Measurements from ENCODE around the gene AP5Z1.
"Not testable (repeated sequence)": the region's sequence is repeated elsewhere in the genome, so short reads cannot be mapped to it uniquely, and the experiment has no call there.

AP5Z1 gene

DNA sequence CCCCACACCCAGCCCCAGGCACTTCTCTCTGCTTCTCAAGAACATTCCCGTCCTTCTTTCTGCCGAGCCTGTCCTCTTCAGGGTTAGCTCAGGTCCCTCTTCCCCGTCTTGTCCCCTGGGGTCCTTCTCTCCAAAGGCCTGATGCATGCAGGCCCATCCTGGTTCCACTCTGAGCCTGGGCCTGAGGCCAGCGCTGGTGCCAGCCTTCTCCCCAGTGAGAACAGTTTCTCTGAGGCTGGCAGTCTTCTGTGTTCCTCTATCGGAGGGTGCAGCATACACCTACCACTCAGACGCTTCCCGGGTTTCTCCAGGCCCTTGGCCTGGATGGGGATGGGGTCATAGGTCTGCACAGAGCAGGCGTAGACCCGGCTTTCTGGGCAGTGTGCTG lies 14.6 kb downstream of the AP5Z1 start:
- no peak for DNase-seq

DNA sequence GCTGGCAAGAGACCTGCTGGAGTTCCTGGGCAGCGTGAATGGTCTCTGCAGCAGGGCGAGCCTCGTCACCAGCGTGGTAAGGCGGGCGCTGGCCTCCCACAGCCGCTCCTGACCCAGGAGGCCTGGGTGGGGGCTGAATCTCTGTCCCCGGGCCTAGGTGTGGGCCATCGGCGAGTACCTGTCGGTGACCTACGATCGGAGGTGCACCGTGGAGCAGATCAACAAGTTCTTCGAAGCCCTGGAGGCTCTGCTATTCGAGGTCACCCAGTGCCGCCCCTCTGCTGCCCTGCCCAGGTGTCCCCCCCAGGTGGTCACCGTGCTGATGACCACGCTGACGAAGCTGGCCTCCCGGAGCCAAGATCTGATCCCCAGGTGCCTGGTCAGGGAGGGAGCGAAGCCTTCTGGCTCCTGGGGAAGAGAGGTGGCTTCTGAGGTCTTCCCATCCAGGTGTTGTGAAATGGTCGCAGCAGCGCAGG lies 15.1 kb downstream of the AP5Z1 start:
- DNase-seq = no peak

DNA sequence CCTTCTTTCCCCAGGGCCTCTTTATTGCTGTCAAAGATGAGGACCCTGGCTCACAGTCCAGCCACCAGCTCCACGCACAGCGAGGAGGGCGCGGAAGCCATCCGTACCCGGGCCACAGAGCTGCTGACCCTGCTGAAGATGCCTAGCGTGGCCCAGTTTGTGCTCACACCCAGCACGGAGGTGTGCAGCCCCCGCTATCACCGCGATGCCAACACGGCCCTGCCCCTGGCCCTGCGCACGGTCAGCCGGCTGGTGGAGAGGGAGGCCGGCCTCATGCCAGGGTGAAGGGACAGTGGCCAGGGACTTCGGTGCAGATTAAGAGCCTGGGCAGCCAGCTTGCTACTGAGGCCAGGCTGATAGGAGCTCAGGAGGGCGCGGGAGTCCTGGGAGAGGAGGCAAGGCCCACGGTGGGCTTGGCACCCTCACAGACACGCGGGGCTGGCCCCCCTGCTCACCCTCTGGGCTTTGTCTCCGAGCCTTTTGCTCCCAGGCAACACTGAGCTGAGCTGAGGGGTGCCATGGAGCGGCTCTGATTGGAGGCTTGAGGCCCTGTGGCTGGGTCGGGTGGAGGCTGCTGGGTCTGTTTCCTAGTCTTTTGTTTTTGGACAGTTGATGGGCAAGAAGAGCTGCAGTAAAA lies 15.8 kb downstream of the AP5Z1 start:
- DNase-seq = no peak

DNA sequence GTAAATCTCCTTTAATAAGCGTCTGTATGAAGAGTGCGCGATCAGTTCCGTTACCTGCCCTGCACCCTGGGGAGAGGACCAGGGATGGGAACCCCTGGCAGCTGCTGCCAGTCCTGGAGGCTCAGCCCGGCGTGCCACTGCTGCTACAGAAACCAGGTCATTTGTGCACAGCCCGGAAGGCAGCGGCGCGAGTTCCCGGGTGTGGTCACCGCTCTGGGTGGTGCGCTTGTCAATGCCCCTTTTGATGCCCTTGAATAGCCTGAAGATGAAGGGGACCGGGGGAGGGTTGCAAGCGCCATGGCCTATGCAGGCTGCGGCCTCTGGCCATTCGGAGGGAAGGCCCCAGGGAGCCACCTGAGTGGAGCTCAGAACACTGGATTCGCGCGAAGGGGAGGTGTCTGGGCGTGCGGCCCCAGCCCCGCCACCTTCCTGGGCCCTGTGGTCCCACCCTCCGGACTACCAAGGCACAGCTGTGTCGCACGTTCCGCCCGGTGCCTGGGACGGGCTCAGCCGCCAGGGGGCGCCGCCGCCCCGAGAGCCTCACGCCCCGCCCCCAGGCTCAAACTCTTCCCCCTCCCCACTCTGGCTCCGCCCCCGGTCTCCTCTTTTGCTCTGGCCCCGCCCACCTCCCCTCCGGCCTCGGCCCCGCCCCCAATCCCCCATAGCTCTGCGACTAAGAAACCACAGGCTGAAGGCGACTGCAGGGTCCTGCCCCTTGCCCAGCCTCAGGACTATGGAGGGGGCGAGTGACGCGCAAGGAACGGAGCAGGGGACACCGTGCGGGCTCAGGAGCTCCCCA lies 16.5 kb downstream of the AP5Z1 start:
- DNase-seq = no peak

DNA sequence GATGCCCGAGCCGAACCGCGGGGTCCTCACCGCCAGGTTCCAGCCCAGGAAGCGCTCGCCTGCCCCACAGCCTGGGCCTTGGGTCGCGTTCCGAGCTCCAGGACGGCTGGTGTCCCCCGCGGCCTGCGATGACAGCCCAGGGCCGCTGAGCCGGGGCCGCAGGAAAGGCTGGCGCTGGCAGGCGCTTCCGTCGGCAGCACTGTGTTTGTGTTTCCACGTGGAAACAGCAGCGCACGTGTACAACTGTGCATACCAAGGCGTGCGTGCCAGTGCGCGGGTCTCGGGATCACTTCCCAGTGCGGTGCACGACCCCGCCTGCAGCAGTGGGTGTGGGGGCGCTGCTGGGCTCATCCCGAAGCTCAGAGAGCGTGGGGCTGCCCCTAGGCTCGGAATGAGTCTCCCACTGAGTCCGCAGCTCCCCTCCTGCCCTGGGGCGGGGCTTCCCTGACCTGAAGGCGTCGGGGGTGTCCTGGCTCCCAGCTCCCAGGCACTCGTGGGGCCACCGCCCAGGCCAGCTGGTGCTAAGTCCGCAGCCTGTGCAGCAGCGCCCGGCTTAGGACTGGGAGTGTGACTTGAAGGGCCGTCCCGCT lies 17.2 kb downstream of the AP5Z1 start:
- no peak for DNase-seq

DNA sequence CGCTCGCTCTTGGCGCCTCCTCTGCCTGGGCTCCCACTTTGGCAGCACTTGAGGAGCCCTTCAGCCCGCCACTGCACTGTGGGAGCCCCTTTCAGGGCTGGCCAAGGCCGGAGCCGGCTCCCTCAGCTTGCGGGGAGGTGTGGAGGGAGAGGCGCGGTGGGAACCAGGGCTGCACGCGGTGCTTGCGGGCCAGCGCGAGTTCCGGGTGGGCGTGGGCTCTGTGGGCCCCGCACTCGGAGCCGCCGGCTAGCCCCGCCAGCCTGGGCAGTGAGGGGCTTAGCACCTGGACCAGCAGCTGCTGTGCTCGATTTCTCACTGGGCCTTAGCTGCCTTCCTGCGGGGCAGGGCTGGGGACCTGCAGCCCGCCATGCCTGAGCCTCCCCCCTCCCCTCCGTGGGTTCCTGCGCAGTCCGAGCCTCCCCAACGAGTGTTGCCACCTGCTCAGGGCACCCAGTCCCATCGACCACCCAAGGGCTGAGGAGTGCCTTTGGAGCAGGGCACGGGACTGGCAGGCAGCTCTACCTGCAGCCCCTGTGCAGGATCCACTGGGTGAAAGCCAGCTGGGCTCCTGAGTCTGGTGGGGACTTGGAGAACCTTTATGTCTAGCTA lies 18.1 kb downstream of the AP5Z1 start:
- not testable (repeated sequence) for DNase-seq

DNA sequence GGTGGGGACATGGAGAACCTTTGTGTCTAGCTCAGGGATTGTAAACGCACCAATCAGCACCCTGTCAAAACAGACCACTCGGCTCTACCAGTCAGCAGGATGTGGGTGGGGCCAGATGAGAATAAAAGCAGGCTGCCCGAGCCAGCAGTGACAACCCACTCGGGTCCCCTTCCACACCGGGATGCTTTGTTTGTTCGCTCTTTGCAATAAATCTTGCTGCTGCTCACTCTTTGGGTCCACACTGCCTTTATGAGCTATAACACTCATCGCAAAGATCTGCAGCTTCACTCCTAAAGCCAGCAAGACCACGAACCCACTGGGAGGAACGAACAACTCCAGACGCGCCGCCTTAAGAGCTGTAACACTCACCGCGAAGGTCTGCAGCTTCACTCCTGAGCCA lies 18.7 kb downstream of the AP5Z1 start:
- DNase-seq = not testable (repeated sequence)

DNA sequence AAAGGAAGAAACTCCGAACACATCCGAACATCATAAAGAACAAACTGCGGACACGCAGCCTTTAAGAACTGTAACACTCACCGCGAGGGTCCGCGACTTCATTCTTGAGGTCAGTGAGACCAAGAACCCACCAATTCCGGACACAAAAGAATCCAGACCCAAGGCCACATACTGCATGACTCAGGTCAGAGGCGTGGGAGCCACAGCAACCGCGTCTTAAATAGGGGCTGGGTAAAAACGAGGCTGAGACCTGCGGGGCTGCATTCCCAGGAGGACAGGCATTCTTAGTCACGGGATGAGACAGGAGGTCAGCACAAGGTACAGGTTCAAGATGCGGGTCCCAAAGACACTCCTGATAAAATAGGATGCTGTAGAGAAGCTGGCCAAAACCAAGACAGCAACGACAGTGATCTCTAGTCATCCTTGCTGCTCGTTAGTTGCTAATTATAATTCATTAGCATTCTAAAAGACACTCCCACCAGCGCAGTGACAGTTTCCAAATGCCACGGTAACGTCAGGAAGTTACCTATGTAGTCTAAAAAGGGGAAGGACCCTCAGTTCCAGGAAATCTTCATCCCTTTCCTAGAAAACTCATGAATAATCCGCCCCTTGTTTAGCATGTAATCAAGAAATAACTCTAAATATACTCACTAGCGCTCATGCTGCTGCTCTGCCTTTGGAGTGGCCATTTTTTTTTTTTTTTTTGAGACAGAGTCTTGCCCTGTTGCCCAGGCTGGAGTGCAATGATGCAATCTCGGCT lies 19.3 kb downstream of the AP5Z1 start:
- no peak for DNase-seq

DNA sequence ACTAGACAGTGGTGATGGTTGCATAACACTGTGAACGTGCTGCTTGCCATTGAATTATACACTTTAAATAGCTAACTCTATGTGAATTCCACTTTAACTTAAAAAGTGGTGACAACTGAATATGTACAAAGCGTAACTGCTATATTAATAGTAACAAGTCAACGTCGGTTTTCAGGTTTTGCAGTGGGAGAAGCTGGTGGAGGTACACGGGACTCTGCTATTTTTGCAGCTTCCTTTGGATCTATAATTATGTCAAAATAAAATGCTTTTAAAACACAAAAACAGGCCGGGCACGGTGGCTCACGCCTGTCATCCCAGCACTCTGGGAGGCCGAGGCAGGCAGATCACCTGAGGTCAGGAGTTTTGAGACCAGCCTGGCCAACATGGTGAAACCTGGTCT lies 21.0 kb downstream of the AP5Z1 start:
- DNase-seq = no peak

DNA sequence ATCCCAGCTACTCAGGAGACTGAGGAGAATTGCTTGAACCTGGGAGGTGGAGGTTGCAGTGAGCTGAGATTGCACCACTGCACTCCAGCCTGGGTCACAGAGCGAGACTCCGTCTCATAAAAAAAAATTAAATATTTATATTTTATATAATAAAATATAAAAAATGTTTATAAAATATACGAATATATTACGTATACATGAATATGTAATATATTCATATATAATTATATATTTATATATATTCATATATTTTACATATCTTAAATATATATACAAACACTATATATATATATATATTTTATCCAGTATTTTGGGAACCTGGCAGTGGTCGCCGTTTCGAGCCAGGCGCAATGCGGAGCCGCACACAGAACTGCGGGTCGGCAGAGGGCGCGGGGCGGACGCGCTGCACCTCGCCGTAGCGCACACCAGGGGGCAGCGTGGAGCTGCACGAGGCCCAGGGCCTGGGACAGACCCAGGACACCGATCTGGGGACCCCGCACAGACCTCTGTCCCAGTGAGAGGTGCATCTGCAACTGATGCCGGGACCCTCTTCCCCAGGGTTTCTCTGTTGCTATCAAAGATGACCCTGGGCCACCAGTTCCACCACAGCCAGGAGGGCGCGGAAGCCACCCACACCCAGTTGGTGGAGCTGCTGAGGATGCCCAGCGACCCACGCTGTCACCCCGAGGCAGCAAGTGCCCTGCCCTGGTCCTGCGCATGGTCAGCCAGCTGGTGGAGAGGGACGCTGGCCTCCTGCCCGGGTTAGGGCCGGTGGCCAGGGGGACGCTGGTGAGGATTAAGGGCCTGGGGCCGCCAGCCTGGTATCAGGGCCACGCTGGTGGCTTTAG lies 22.7 kb downstream of the AP5Z1 start:
- no peak for DNase-seq

DNA sequence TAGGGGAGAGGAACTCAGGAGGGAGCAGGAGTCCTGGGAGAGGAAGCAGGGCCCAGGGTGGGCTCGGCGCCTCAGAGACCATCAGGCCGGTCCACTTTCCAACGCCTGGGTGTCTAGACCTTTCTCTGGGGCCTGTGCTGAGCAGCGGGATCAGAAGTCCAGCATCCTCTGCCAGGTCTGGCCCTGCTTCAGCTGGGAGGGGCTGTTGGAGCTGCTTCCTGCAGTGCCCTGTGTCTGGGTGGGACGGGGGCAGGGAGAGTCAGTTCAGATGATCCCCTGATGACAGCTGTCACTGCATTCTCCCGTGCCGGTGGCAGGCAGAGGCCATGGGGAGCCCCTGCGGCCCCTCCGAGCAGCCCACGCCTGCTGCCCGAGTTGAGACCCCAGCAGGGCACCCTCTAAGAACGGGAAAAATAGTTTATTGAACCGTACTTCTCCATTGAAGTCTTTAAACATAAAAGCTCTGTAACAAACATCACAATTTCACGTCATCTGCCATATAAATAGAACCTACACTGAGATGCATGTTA lies 23.3 kb downstream of the AP5Z1 start:
- no peak for DNase-seq

DNA sequence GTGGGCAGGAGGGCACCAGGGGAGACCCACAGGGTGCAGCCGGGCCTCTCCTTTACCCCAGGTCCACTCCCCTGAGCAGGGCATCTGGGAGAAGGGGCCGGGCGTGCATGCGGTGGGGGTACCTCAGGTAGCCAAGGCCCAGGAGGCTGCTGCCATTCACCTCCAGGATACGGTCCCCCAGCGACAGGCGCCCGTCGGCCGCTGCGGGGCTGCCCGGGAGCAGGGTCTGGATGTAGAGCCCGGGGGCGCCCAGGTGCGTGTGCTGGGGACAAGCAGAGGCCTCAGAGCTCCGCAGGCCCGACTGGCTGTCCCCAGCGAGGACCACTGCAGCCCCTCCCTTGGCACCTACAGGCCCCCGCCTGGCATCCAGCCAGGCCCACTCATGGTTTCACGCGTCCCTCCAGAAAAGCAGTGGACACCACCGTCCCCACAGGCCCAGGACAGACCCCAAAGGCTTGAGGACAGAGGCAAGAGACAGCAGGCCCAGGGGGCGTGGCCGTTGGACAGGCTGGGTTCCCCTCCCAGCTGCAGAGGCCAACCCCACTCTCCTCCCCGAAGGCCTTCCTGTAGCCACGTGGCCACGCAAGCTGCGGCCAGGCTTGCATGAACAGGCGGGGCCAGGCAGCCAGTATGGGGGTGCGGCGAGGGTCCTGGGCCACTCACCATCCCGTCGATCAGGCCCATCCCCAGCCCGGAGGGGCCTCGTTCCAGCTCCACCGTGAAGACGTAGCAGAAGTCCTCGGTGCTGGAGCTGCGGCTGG lies 24.3 kb downstream of the AP5Z1 start:
- no peak for DNase-seq

DNA sequence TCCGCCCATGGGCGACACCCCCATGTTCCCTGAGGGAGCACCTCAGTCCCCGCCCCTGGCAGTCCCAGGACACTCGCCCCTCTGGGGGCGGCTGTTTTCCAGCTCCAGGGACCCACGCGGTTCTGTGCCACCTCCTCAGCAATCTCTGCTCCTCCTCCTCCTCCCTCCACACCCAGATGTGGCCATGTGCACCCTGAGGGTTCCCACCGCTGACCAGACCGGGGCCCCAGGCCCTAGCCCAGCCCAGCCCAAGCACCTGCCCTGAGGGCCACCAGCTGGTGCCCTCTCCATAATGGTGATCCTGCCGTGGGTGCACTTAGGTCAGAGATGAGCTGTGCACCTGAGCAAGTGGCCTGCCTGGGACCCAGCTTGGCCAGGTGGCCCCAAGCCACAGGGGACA lies 25.1 kb downstream of the AP5Z1 start:
- no peak for DNase-seq

DNA sequence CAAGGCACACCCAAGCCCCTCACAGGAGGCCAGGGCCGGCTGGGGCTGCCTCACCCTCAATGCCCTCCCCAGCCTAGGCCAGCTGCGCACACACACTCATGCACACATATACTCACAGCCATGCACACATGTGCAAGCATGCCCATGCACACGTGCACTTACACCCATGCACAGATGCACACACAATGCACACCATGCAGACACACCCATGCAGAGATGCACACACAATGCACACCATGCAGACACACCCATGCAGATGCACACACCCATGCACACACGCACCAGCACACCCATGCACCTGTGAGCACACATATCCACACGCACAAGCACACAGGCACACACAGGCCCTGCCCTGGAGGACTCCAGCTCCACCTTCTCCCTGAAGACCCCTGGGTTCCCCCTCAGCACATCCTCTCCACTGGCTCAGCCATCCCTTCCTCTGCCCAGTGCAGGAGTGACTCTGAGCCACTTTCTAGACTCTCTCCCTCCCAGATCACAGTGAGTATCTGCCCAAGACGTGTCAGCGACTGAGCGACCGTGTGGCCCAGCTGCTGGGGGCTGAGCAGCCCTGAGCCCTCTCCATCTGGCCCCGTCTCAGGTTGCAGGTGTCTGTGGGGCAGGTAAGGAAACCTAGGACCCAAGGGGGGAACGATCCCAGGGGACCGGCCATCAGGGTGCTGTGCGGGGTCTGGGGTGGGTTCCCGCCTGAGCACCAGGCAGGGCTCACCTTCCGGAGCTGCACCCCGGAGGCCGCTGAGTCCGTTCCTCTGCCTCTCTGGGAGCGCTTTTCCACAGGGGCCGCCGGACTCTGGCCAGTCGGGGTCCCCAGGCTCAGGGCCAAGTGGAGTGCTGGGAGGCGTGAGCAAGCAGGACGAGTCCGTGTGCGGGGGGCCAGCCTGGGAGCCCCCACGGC lies 25.8 kb downstream of the AP5Z1 start:
- DNase-seq = no peak

DNA sequence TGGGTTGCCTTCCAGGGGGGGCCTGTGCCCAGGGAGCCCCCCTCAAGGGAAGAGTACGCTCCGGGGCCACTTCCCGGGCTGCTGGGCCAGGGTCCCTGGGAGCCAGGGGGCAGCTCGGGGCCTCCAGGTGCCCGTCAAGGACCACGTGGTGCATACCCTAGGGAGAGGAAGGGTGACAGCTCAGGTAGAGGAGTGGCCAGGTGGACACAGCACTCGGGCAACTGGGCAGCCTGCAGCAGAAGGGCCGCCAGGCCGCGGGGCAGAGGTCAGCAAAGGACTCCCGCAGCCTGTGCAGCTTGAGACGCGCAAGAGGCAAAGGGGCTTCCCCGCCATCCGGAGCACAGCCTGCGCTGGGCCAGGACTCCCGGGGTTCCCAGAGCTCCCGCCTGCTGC lies 26.4 kb downstream of the AP5Z1 start:
- DNase-seq = no peak

DNA sequence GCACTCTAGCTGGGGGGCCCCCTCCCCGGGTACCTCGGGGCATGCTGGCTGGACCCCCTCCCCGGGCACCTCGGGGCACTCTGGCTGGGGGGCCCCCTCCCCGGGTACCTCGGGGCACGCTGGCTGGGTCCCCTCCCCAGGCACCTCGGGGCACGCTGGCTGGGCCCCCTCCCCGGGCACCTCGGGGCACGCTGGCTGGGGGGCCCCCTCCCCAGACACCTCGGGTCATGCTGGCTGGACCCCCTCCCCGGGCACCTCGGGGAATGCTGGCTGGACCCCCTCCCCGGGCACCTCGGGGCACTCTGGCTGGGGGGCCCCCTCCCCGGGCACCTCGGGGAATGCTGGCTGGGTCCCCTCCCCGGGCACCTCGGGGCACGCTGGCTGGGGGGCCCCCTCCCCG lies 27.2 kb downstream of the AP5Z1 start:
- DNase-seq = not testable (repeated sequence)

DNA sequence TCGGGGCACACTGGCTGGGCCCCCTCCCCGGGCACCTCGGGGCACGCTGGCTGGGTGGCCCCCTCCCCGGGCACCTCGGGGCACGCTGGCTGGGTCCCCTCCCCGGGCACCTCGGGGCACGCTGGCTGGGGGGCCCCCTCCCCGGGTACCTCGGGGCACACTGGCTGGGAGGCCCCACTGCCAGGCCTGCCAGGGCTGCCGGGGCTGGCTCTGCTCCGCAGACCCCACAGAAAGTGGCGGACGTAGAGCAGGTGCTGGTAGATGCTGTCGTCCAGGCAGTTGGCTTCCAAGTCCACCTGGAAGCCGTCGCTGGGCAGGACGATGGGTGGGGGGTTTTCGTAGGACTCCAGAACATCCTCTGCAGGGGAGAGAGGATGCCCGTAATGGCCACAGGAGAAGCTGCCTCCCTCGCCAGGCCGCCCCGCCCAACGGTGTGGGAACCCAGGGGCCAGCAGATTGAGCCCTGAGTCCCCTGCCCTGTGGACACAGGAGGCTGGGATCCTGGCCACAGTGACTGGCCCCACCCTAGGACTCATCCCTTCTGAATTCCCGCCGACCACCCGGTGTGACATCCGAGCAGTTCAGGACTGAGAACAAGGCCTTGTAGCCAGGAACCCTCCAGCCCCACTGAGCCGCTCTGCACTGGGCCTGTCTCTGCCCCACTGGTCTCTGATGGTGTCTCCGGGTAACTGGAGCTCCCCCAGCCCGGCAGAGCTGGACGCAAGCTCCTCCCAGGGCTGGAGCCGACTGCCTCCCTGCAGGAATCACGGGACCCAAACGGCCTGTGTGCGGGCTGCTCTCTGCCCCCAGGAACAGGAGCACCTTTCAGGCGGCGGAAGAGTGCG lies 28.2 kb downstream of the AP5Z1 start:
- DNase-seq = no peak

DNA sequence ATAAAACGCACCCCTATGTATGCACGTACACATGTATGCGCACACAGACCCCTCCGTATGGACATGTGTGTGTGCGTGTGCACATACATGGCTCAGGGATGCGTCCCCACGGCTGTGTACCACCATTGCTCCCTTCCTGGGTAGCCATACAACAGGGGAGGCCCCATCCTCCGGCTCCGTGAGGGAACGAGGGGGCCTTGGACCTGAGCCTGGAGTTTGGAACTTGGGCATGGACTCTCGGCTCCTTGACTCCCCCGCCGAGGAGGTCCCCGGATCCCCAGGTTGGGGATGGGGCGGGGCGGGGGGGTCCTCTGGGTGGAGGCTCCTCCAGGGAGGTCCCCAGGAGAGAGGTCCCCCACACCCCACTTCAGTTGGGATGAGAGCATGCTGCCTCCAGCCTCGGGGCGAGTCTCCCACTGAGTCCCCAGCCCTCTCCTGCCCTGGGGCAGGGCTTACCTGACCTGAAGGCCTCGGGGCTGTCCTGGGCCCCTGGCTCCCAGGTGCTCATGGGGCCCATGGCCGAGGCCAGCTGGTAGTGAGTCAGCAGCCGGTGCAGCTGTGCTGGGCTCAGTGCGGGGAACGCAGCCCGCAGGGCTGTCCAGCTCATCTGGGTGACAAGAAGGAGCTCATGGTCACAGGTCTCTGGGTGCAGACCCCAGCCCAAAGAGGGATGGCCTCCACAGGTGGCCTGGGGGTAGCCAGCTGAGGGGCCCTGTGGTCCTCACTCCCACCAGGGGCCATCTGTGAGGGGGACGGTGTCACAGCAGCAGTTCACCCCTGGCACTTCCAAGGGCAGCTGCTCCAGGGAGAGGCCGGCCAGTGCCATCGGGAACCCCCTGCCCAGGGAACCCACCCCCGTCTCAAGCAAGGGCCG lies 29.9 kb downstream of the AP5Z1 start:
- no peak for DNase-seq
